HG02623 (cell line): ENCODE results near the gene NUTM2E.
"Not testable (repeated sequence)": the region's sequence is repeated elsewhere in the genome, so short reads cannot be mapped to it uniquely, and the experiment has no call there.

Experiments used
- ATAC-seq: cut with Tn5 transposase; IDR thresholded peaks from one replicate; pipeline ENCODE4 v1.9.1; 2021; ENCODE audit warnings: moderate library complexity; ENCODE audit not compliant: unreplicated experiment

NUTM2E gene

GRCh38 chr10:79862803-79863202 lies 36.3 kb downstream of the NUTM2E start:
- not testable (repeated sequence) for ATAC-seq

- ATAC-seq, result not testable (repeated sequence)
These were observed 40.5 kb downstream of the NUTM2E start for GRCh38 chr10:79866903-79867551.

DNA sequence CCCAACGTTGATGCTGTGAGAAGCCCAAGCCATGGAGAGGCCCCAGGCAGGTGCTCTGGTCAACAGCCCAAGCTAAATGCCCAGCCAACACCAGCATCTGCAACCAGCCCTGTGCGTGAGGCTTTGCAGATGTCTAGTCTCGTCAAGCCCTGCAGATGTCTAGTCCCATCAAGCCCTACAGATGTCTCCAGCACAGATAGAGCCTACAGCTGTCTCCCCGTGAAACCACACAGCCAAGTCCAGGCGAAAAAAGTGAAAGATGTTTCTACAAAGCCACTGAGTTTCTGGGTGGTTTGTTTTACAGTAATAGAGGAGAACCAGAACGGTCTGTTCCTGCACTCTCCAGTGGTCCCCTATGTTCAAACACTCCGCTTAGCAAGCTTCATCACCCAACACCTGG lies 41.5 kb downstream of the NUTM2E start:
- not testable (repeated sequence) for ATAC-seq

DNA sequence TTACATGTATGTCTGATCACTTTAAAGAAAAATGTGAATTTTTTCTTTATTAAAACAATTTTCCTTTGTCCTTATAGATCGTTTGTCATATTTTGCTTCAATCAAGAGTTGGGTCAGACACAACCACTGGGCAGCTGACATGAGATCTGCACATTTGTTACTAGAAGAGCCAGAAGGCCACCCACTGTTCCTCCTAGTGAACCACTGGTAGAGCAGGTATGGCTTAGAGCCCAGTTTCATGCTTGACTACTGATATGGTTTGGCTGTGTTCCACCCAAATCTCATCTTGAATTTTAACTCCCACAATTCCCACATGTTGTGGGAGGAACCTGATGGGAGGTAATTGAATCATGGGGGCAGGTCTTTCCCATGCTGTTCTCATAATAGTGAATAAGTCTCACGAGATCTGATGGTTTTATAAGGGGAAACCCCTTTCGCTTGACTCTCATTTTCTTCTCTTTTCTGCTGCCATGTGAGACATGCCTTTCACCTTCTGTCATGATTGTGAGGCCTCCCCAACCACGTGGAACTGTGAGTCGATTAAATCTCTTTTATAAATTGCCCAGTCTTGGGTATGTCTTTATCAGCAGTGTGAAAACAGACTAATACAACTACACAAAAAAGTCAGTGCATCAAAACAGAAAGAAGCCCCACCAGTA lies 43.0 kb downstream of the NUTM2E start:
- ATAC-seq, result not testable (repeated sequence)

DNA sequence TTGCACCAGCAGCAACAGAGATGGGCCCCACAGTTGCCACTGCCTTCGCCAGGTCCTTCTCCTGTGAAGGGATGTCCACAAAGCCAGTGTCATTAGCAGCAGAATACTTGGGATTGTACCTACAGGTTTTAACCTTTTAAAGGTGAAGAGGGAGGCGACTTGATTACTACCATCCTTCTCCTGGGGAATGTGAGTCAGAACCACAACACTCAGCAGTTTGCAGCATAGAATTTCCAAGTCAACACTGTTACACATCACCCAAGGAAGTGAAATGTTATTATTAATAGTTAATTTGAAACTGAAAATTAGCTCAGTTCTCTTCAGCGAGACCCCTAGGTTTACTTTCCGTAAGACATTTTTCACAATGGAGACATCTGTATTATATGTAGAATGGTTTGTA lies 45.2 kb downstream of the NUTM2E start:
- ATAC-seq, result not testable (repeated sequence)
